Adrenal gland (tissue), 12 donors: Measurements from ENCODE around the gene CSTPP1. TPM values are rescaled to one million over a fixed set of nuclear protein-coding genes. Genes with fewer than 3 reads are reported as not detected.

Experiments used
- DNase-seq, 7 donors: peaks; one replicate each; pipeline ENCODE4 v3.0.0-alpha.2; 2019 to 2020
- H3K27ac ChIP-seq, 5 donors: fragments of 200-600 bp; sonication (generic) in 4 of 5; 1 replicate in 3 of 5; 2 replicates in 2 of 5; pipeline versions ENCODE4 v1.5.1 to v1.8.0; 2016 to 2020; ENCODE audit warnings: mild to moderate bottlenecking in 1 of 5
- H3K27me3 ChIP-seq: fragments of 200-600 bp; 2 replicates; pipeline ENCODE4 v1.8.0; 2021
- H3K36me3 ChIP-seq, 2 donors: fragments of 200-600 bp; replicated peaks in 1 of 2; 1 replicate in 1 of 2; 2 replicates in 1 of 2; pipeline versions ENCODE4 v1.5.1 to v1.8.0; 2018 to 2022
- H3K4me1 ChIP-seq, 2 donors: fragments of 200-600 bp; replicated peaks in 1 of 2; 1 replicate in 1 of 2; 2 replicates in 1 of 2; pipeline versions ENCODE4 v1.5.1 to v1.8.0; 2018 to 2021
- H3K4me3 ChIP-seq, 4 donors: fragments of 200-600 bp; sonication (generic) in 3 of 4; one replicate each; pipeline ENCODE4 v1.5.1; 2016 to 2018
- H3K9me3 ChIP-seq, 3 donors: fragments of 200-600 bp; sonication (generic) in 1 of 3; replicated peaks in 1 of 3; 1 replicate in 2 of 3; 2 replicates in 1 of 3; pipeline versions ENCODE4 v1.5.1 to v1.8.0; 2016 to 2021
- POLR2A ChIP-seq, 2 donors: fragments of 450-650 bp; IDR thresholded peaks; one replicate each; pipeline ENCODE4 v1.6.1; 2017; ENCODE audit warnings: antibody characterized with exemption in 2 of 2, mild to moderate bottlenecking in 2 of 2, moderate library complexity in 1 of 2
- WGBS, 4 donors: extraction: QIAGEN DNeasy Blood & Tissue Kit in 2 of 4; methylation state at CpG; one replicate each; pipeline versions ENCODE4 v1.1.5 to v1.1.7; 2013 to 2017; 5-methylcytosine and 5-hydroxymethylcytosine counted together
- intact Hi-C, 2 donors: fragments of 100-400 bp; cut with DNase I; formaldehyde crosslinking; loops; one replicate each; pipeline versions ENCODE4 v1.14.1 to v1.15.0; 2022 to 2023
- polyA plus RNA-seq, 3 donors: library from polyadenylated mRNA; stranded (reverse); fragments of 200-250 nt in 2 of 3; fragments of 350-450 nt in 1 of 3; fragmentation: Illumina TruSeq in 1 of 3; extraction: RNeasy Lipid Tissue Mini Kit (QIAGEN cat#74804) in 1 of 3; gene quantifications; one replicate each; pipeline ENCODE4 v1.2.3, GENCODE V29; 2013 to 2014
- total RNA-seq, 9 donors: library from RNA; depleted of rRNA in 4 of 9; stranded (reverse); fragments of >200 nt in 4 of 9; fragments of 120-200 nt in 1 of 9; fragmentation: NEBNext Ultra II Directional in 1 of 9; extraction: Animal tissue kit (Norgen Biotek cat#: 25700) in 1 of 9; gene quantifications; one replicate each; pipeline versions ENCODE4 v1.1.0 to v1.2.4, GENCODE V29; 2013 to 2023
- TF ChIP-seq, protein P1 (sequence below), 6 experiments: fragments of 450-650 bp in 4 of 6; fragments of 200-600 bp in 2 of 6; sonication (generic) in 1 of 6; IDR thresholded peaks; 1 replicate in 5 of 6; 2 replicates in 1 of 6; pipeline versions ENCODE4 v1.5.1 to v1.8.0; 2016 to 2021; ENCODE audit warnings: antibody characterized with exemption in 6 of 6, mild to moderate bottlenecking in 2 of 6, moderate library complexity in 1 of 6
- donor health status: healthy with polysubstance abuse.
- donor health status: Bipolar disorder and iron deficiency.
- donor health status: DM: yes; HTN: yes; CAD: no.
- donor health status: DM: no; HTN: no; CAD: no.
- donor health status: DM: no; HTN: no; CAD: no.
- donor health status: DM: yes; HTN: yes; CAD: no.

The CSTPP1 gene
- total and polyA plus RNA-seq, 12 donors: 17.6 to 63.0 (median 24.4) TPM

DNA sequence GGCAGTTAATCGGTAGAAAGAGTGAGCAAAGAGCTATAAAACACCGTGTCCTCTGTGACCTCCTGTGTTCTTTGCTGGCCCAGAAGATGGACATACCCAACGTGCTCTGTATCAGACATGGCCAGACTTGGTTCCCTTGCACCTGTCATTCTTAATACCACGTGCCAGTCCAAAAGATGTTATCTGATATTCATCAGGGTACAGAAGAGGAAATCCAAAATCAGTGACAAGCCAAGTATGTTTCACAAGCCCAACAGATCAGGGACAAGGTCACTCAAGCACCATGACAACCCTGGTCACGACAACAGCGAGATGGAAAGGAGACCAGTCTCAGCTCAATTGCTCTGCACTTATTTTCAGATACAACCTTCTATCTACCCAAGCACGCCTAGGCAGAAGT lies 21.7 kb upstream of the CSTPP1 start:
- no peaks in the 10 kb centered on the region for H3K36me3 ChIP-seq
- H3K4me3 ChIP-seq: no peak overlapping the region
- H3K9me3 ChIP-seq: no peaks in the 10 kb centered on the region
- TF ChIP-seq POLR2A (IDR thresholded peaks at IDR 0.05): no peak
- TF ChIP-seq, protein P1, sequence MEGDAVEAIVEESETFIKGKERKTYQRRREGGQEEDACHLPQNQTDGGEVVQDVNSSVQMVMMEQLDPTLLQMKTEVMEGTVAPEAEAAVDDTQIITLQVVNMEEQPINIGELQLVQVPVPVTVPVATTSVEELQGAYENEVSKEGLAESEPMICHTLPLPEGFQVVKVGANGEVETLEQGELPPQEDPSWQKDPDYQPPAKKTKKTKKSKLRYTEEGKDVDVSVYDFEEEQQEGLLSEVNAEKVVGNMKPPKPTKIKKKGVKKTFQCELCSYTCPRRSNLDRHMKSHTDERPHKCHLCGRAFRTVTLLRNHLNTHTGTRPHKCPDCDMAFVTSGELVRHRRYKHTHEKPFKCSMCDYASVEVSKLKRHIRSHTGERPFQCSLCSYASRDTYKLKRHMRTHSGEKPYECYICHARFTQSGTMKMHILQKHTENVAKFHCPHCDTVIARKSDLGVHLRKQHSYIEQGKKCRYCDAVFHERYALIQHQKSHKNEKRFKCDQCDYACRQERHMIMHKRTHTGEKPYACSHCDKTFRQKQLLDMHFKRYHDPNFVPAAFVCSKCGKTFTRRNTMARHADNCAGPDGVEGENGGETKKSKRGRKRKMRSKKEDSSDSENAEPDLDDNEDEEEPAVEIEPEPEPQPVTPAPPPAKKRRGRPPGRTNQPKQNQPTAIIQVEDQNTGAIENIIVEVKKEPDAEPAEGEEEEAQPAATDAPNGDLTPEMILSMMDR (IDR thresholded peaks at IDR 0.05): no peak
- peak in 5 of 7 donors; percentile 44 to 73 (median 67) for DNase-seq
- intact Hi-C loops: no loop called here
- peaks cover 18 to 43% of the 10 kb centered on the region in 2 donors for H3K4me1 ChIP-seq
- H3K27me3 ChIP-seq: no peaks in the 10 kb centered on the region
- H3K27ac ChIP-seq: peak overlapping the region in 4 of 5 donors; percentile 47 to 69 (median 68)
- 31 to 38% (median 36%) methylated on average over 7 of the region's 7 CpGs for WGBS, 4 donors

- DNase-seq: peak; percentile 58 to 78 (median 72)
- Histone ChIP-seq H3K9me3 (no peaks in the 10 kb centered on the region), H3K27me3 (no peaks in the 10 kb centered on the region), H3K36me3 (no peaks in the 10 kb centered on the region), H3K4me1 (peaks cover 18 to 54% of the 10 kb centered on the region in 2 donors), H3K4me3 (peak overlapping the region in 3 of 4 donors; percentile 9 to 82 (median 54)), H3K27ac (peak overlapping the region in 3 of 5 donors; percentile 40 to 80 (median 76))
- TF ChIP-seq POLR2A (IDR thresholded peaks at IDR 0.05): peak in 1 of 2 donors; percentile 76
- TF ChIP-seq, protein P1 (IDR thresholded peaks at IDR 0.05): peak in 4 of 6 experiments; percentile 11 to 40 (median 31)
- intact Hi-C loops: no loop called here
- WGBS, 4 donors: 8 to 14% (median 11%) methylated on average over 22 to 24 of the region's 24 CpGs
Measured at GRCh38 chr11:46916286-46917108, 20.1 kb upstream of the CSTPP1 start.

- H3K9me3 ChIP-seq: no peaks in the 10 kb centered on the region
- H3K36me3 ChIP-seq: no peaks in the 10 kb centered on the region
- H3K4me1 ChIP-seq: peaks cover 18 to 54% of the 10 kb centered on the region in 2 donors
- TF ChIP-seq, protein P1 (IDR thresholded peaks at IDR 0.05): no peak
- no peak for TF ChIP-seq POLR2A (IDR thresholded peaks at IDR 0.05)
- peak overlapping the region in 3 of 4 donors; percentile 9 to 82 (median 54) for H3K4me3 ChIP-seq
- DNase-seq: no peak
- H3K27me3 ChIP-seq: no peaks in the 10 kb centered on the region
- H3K27ac ChIP-seq: peak overlapping the region in 3 of 5 donors; percentile 40 to 80 (median 76)
- intact Hi-C loops: no loop called here
- 0 to 1% (median 1%) methylated on average over 18 to 31 of the region's 31 CpGs for WGBS, 4 donors
Measured at GRCh38 chr11:46917109-46917761, 19.3 kb upstream of the CSTPP1 start.

DNA sequence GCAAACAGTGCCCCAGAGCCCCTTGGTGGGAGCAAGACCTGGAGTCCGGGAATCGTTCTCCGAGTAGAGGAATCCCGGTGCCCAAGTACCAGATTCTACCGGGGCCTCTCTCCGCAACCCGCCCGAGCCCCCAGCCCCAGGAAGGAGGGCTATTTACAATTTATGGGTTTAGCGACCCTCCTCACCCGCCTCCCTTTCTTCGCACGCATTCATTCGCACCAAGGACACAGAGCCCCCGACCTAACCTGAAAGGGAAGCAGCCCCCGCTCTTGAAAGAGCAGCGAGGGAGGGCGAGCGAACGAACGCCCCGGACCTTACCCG lies 18.8 kb upstream of the CSTPP1 start:
- TF ChIP-seq, protein P1 (IDR thresholded peaks at IDR 0.05): no peak
- no peak for TF ChIP-seq POLR2A (IDR thresholded peaks at IDR 0.05)
- intact Hi-C loops: no loop called here
- Histone ChIP-seq H3K4me3 (peak overlapping the region; percentile 5 to 82 (median 31)), H3K36me3 (no peaks in the 10 kb centered on the region), H3K27me3 (no peaks in the 10 kb centered on the region), H3K9me3 (no peaks in the 10 kb centered on the region), H3K4me1 (peaks cover 18 to 54% of the 10 kb centered on the region in 2 donors), H3K27ac (no peak overlapping the region)
- DNase-seq: no peak
- WGBS, 4 donors: 1 to 2% (median 1%) methylated on average over 20 to 22 of the region's 22 CpGs; no CpG with 5 or more reads in 1 of the 4 donors
